Ectodermal cell (in vitro differentiated cells): ENCODE results near the gene CLASP1.
"Not testable (repeated sequence)": the region's sequence is repeated elsewhere in the genome, so short reads cannot be mapped to it uniquely, and the experiment has no call there.

Experiments used
- H3K27ac ChIP-seq: 2 replicates; pipeline ENCODE4 v1.7.0; 2013; ENCODE audit warnings: mild to moderate bottlenecking, low read depth, low read length; ENCODE audit not compliant: insufficient read depth, poor library complexity, severe bottlenecking
- H3K27me3 ChIP-seq: 2 replicates; pipeline ENCODE4 v1.7.0; 2013; ENCODE audit warnings: mild to moderate bottlenecking, low read length; ENCODE audit not compliant: insufficient read depth, control insufficient read depth, poor library complexity, severe bottlenecking
- H3K36me3 ChIP-seq: one replicate; pipeline ENCODE4 v1.7.0; 2013; ENCODE audit warnings: low read length; ENCODE audit not compliant: control insufficient read depth, insufficient read depth
- H3K4me1 ChIP-seq: one replicate; pipeline ENCODE4 v1.7.0; 2013; ENCODE audit warnings: low read length; ENCODE audit not compliant: control insufficient read depth, insufficient read depth
- H3K4me3 ChIP-seq: 2 replicates; pipeline ENCODE4 v1.7.0; 2013; ENCODE audit warnings: low read depth, low read length, control low read depth; ENCODE audit not compliant: insufficient read depth
- H3K9me3 ChIP-seq: 2 replicates; pipeline ENCODE4 v1.7.0; 2013; ENCODE audit warnings: mild to moderate bottlenecking, low read length, moderate library complexity; ENCODE audit not compliant: control insufficient read depth
- WGBS, 2 experiments: methylation state at CpG; one replicate each; pipeline ENCODE4 v1.1.7; 2013; ENCODE audit warnings: missing lambda C conversion rate in 2 of 2; 5-methylcytosine and 5-hydroxymethylcytosine counted together

Gene CLASP1

GRCh38 chr2:121626777-121627524, 22.3 kb downstream of the CLASP1 start:
- no peaks in the 10 kb centered on the region for H3K4me1 ChIP-seq
- no peak overlapping the region for H3K4me3 ChIP-seq
- H3K9me3 ChIP-seq = no peaks in the 10 kb centered on the region
- no peak overlapping the region for H3K27ac ChIP-seq
- WGBS, 2 experiments = 91 to 92% methylated on average over 4 of the region's 4 CpGs
- peaks cover 5% of the 10 kb centered on the region for H3K36me3 ChIP-seq
- H3K27me3 ChIP-seq = no peaks in the 10 kb centered on the region

- H3K36me3 ChIP-seq = peaks cover 5% of the 10 kb centered on the region
- no peak overlapping the region for H3K4me3 ChIP-seq
- H3K27ac ChIP-seq = no peak overlapping the region
- H3K9me3 ChIP-seq = no peaks in the 10 kb centered on the region
- 92 to 96% methylated on average over 3 of the region's 3 CpGs for WGBS, 2 experiments
- no peaks in the 10 kb centered on the region for H3K4me1 ChIP-seq
- H3K27me3 ChIP-seq = no peaks in the 10 kb centered on the region
Measured at GRCh38 chr2:121625953-121626352, 23.3 kb downstream of the CLASP1 start.

- H3K27ac ChIP-seq = peak overlapping the region; percentile 47
- H3K9me3 ChIP-seq = no peaks in the 10 kb centered on the region
- 74 to 80% methylated on average over 4 of the region's 4 CpGs for WGBS, 2 experiments
- H3K4me3 ChIP-seq = no peak overlapping the region
- no peaks in the 10 kb centered on the region for H3K27me3 ChIP-seq
- no peaks in the 10 kb centered on the region for H3K36me3 ChIP-seq
- H3K4me1 ChIP-seq = peaks cover 6% of the 10 kb centered on the region
Measured at GRCh38 chr2:121617042-121617599, 32.1 kb downstream of the CLASP1 start.

- H3K27me3 ChIP-seq = no peaks in the 10 kb centered on the region
- no peaks in the 10 kb centered on the region for H3K9me3 ChIP-seq
- WGBS, 2 experiments = 89 to 92% methylated on average over 1 of the region's 1 CpG
- peaks cover 6% of the 10 kb centered on the region for H3K4me1 ChIP-seq
- H3K4me3 ChIP-seq = no peak overlapping the region
- H3K36me3 ChIP-seq = no peaks in the 10 kb centered on the region
- H3K27ac ChIP-seq = no peak overlapping the region
Measured at GRCh38 chr2:121613774-121614173, 35.5 kb downstream of the CLASP1 start.

GRCh38 chr2:121613152-121613551, 36.1 kb downstream of the CLASP1 start:
- Histone ChIP-seq H3K9me3 (no peaks in the 10 kb centered on the region), H3K36me3 (no peaks in the 10 kb centered on the region), H3K27ac (no peak overlapping the region), H3K27me3 (no peaks in the 10 kb centered on the region), H3K4me3 (no peak overlapping the region), H3K4me1 (peaks cover 6% of the 10 kb centered on the region)

GRCh38 chr2:121611730-121612705, 37.2 kb downstream of the CLASP1 start:
- Histone ChIP-seq H3K9me3 (no peaks in the 10 kb centered on the region), H3K4me3 (no peak overlapping the region), H3K27ac (no peak overlapping the region), H3K4me1 (no peaks in the 10 kb centered on the region), H3K36me3 (no peaks in the 10 kb centered on the region), H3K27me3 (no peaks in the 10 kb centered on the region)
- WGBS, 2 experiments = 94% methylated on average over 1 of the region's 1 CpG

- not testable (repeated sequence) for H3K27me3 ChIP-seq, H3K4me1 ChIP-seq, H3K27ac ChIP-seq, H3K4me3 ChIP-seq, H3K9me3 ChIP-seq, H3K36me3 ChIP-seq
- WGBS, 2 experiments = 91 to 92% methylated on average over 2 of the region's 2 CpGs
Measured at GRCh38 chr2:121611048-121611649, 38.1 kb downstream of the CLASP1 start.

GRCh38 chr2:121610487-121610874, 38.8 kb downstream of the CLASP1 start:
- H3K36me3 ChIP-seq, H3K4me3 ChIP-seq, H3K27ac ChIP-seq, H3K9me3 ChIP-seq, H3K4me1 ChIP-seq, H3K27me3 ChIP-seq: not testable (repeated sequence)

- WGBS, 2 experiments = 91 to 93% methylated on average over 1 of the region's 3 CpGs
- Histone ChIP-seq H3K4me3 (no peak overlapping the region), H3K9me3 (no peaks in the 10 kb centered on the region), H3K27me3 (no peaks in the 10 kb centered on the region), H3K27ac (no peak overlapping the region), H3K4me1 (no peaks in the 10 kb centered on the region), H3K36me3 (peaks cover 7% of the 10 kb centered on the region)
Measured at GRCh38 chr2:121608967-121609366, 40.3 kb downstream of the CLASP1 start.

GRCh38 chr2:121608367-121608766, 40.9 kb downstream of the CLASP1 start:
- H3K36me3 ChIP-seq = peaks cover 7% of the 10 kb centered on the region
- H3K27ac ChIP-seq = no peak overlapping the region
- H3K4me3 ChIP-seq = no peak overlapping the region
- WGBS, 2 experiments = 98% methylated on average over 4 of the region's 4 CpGs
- H3K27me3 ChIP-seq = no peaks in the 10 kb centered on the region
- H3K9me3 ChIP-seq = no peaks in the 10 kb centered on the region
- no peaks in the 10 kb centered on the region for H3K4me1 ChIP-seq
